D721Med (cell line): ENCODE data around the gene CEP164.

Source experiments
- DNase-seq: peaks from one replicate; pipeline ENCODE4 v3.0.0; 2011; ENCODE audit warnings: low spot score; ENCODE audit not compliant: insufficient read length
- FAIRE-seq: peaks from 2 replicates; lab custom pipeline; 2011; peaks lifted over from hg19 to GRCh38; lab: Jason Lieb, UNC
- TF ChIP-seq, protein P1 (sequence below): IDR thresholded peaks from 2 replicates; pipeline ENCODE4 v1.5.1; 2012; ENCODE audit warnings: mild to moderate bottlenecking, control low read depth; ENCODE audit not compliant: insufficient read depth; ENCODE audit errors: missing control alignments

CEP164 gene

DNA sequence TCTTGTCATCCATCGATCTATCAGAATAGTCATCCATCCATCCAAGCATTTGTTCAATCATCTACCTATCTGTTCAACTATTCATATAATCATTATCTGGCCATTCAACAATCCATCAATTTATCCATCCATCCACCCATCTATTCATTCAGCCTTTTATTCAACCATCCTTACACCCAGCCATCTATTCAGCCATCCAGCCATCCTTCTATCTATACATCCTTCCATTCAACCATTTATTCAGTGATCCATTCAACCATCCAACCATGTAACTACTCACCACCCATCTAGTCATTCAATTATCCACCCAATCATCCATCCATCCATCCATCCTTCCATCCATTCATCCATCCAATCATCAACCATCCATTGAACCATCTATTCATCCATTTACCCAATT lies 106.8 kb downstream of the CEP164 start:
- no peak for FAIRE-seq
- DNase-seq: no peak
- TF ChIP-seq, protein P1, sequence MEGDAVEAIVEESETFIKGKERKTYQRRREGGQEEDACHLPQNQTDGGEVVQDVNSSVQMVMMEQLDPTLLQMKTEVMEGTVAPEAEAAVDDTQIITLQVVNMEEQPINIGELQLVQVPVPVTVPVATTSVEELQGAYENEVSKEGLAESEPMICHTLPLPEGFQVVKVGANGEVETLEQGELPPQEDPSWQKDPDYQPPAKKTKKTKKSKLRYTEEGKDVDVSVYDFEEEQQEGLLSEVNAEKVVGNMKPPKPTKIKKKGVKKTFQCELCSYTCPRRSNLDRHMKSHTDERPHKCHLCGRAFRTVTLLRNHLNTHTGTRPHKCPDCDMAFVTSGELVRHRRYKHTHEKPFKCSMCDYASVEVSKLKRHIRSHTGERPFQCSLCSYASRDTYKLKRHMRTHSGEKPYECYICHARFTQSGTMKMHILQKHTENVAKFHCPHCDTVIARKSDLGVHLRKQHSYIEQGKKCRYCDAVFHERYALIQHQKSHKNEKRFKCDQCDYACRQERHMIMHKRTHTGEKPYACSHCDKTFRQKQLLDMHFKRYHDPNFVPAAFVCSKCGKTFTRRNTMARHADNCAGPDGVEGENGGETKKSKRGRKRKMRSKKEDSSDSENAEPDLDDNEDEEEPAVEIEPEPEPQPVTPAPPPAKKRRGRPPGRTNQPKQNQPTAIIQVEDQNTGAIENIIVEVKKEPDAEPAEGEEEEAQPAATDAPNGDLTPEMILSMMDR: no peak

DNA sequence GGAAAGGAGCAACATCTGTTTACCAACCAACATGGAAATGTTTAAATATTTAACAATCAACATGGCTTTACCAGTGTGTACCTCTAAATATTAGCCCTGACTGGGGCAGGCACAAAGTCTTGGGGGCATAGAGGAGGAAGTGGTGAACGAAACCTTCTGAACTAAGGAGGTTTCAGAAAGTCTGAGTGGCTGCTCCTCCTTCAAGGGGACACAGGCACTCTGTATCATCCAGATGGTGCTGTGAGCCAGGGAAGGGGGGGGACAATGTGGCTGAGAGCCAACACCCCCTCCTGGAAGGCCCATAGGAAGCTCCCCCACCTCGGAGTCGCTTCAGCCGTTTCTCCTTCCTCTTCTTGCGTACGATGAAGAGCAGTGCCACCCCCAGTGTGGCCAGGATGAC lies 107.7 kb downstream of the CEP164 start:
- DNase-seq (no peak), FAIRE-seq (no peak)
- TF ChIP-seq, protein P1: no peak

DNA sequence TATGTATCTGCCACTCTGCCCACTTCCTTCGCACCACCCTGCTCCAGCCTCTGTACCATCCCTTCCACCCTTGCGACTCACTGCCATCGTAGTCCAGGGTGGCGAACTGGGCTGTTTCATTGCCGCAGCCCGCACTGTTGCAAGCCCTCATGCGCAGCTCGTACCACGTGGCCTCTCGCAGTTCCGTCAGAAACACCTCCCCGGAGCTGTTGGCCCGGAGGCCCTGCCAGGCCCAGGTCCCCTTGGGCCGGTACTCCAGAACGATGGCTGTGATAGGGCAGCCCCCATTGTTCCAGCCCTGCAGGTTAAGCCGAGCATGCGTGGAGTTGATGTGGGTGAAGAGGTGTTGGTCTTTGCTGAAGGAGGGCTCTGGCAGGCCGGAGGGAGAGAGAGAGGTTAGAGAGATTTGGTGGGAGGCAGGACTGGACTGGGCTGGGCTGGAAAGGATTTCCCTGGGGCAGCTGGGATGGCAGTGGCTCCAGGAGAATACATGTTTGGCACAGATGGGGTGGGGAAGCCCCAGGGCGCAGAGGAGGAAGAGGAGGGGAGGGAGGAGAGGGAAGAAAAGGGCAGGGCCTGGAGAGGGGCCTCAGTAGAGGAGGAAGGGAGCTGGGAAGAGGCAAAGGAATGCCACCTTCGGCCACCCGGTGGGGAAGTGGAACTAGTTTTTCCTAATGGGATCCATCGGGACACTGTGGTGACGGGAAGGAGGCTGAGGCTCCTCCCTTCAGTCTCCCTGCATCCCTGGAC lies 109.6 kb downstream of the CEP164 start:
- TF ChIP-seq, protein P1: no peak
- DNase-seq (no peak), FAIRE-seq (no peak)

DNA sequence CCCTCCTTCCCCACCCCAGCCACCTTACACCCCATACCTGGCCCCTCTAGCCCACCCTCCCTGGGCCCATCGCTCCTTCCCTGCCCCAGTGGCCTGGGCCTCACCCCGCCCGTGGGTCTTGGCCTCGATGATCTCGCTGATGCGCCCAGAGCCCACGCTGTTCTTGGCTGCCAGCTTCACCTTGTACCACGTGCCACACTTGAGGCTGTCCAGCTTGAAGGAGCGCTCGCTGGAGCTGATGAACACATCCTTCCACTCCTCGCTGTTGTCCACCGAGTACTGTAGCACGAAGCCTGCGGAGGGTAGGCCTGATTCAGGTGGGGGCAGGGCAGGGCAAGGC lies 110.1 kb downstream of the CEP164 start:
- DNase-seq (no peak), FAIRE-seq (no peak)
- TF ChIP-seq, protein P1: no peak

DNA sequence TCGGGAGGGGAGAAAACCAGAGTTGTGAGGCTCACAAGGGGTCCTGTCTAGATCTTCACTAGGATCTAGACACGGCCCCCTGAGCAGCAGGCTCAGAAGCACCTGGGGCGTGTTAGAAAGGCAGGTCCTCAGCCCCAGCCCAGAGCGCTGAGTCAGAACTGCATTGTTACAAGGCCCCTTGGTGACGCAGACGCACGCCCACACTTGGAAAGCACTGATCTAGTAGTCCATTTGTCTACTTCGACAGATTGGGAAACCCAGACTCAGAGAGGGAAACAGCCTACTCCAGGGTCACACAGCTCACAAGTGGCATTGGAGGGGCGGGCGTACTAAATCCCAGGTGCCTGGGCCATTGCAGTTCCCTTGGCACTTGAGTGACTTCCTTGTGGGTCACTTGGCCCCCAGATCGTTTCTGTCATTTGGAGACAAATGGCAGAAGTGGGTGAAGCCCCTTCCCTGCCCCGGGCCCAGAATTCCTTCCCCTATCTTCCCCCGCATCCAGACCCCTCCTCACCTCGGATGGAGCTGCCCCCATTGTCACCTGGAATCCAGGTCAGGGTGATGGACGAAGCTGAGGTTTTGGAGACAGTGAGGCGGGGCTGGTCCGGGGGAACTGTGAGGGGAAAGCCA lies 110.8 kb downstream of the CEP164 start:
- TF ChIP-seq, protein P1: no peak
- no peak for DNase-seq
- no peak for FAIRE-seq

DNA sequence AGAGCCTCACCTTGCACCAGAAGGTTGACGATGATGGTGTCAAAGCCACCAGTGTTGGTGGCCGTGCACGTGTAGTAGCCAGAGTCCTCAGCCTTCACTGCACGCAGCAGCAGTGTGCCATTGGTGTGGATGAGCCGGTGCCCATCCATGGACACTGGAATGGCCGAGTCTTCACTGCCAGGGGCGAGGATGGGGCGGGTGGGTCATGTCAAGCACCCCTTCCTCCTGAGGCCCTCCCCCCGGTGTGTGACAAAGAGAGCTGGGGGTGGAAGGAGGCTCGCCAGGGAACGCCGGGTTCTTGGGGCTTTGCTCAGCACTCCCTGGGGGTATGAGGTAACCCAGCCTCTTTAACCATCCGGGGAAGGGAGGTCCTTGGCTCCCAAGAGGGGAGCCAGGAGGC lies 111.6 kb downstream of the CEP164 start:
- no peak for DNase-seq
- TF ChIP-seq, protein P1: no peak
- no peak for FAIRE-seq

DNA sequence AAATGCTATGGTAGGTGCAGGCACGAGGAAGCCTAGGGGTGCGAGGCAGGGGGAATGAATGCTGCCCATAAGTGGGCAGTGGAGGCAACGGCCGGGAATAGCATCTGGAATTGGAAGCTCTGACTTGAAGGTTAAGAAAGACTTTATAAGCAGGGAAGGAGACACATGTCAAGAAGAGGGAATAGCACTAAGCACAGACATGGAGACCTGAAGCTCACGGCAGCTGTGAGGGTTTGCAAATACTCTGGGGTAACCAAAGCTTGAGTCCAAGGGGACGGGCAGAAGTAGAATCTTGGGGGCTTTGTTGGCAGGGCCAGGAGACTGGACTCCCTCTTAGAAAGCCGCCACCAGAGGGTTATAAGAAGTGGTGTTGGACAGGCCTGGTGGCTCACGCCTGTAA lies 112.6 kb downstream of the CEP164 start:
- TF ChIP-seq, protein P1: no peak
- FAIRE-seq (no peak), DNase-seq (no peak)
